WTC11 (cell line): ENCODE results near the gene GPR135. TPM values are rescaled to one million over a fixed set of nuclear protein-coding genes. Genes with fewer than 3 reads are reported as not detected.
A peak's percentile ranks its signal among the peaks of the same experiment; 100 is the strongest.

Source experiments
- ATAC-seq: fragments of 200-7000 bp; cut with Tn5 transposase; 2 replicates; pipeline ENCODE4 v1.10.0; 2021; ENCODE audit warnings: mild to moderate bottlenecking, moderate library complexity
- CTCF ChIA-PET: fragments of 300-600 bp; sonication (Branson Sonifier 250); formaldehyde crosslinking; loops from one replicate; lab custom pipeline; 2021; ENCODE audit warnings: antibody characterized with exemption; lab: Charles Lee
- POLR2A ChIA-PET: fragments of 350-600 bp; sonication (Branson Sonifier 250); formaldehyde crosslinking; loops from one replicate; lab custom pipeline; 2021; ENCODE audit warnings: antibody characterized with exemption; lab: Charles Lee
- DNase-seq: peaks from one replicate; pipeline ENCODE4 v3.0.0; 2021; ENCODE audit warnings: low spot score
- H3K27ac Mint-ChIP-seq: 2 replicates; pipeline ENCODE4 v1.8.0; 2021; ENCODE audit warnings: mixed read lengths
- H3K27me3 Mint-ChIP-seq: 2 replicates; pipeline ENCODE4 v1.8.0; 2021; ENCODE audit warnings: low read depth, mild to moderate bottlenecking, moderate library complexity, mixed read lengths
- H3K36me3 Mint-ChIP-seq: 2 replicates; pipeline ENCODE4 v1.8.0; 2021; ENCODE audit warnings: mixed read lengths
- H3K4me1 Mint-ChIP-seq: 2 replicates; pipeline ENCODE4 v1.8.0; 2022; ENCODE audit warnings: mixed read lengths
- H3K4me3 Mint-ChIP-seq: 2 replicates; pipeline ENCODE4 v1.8.0; 2021; ENCODE audit warnings: mild to moderate bottlenecking, moderate library complexity, mixed read lengths
- H3K9me3 Mint-ChIP-seq: 2 replicates; pipeline ENCODE4 v1.8.0; 2021; ENCODE audit warnings: mixed read lengths
- AFF4 ChIP-seq: sonication (generic); formaldehyde crosslinking; IDR thresholded peaks from 2 replicates; pipeline ENCODE4 v1.8.1; 2023; ENCODE audit warnings: mild to moderate bottlenecking, missing genetic modification reagents, borderline replicate concordance
- CBFB ChIP-seq: sonication (generic); formaldehyde crosslinking; IDR thresholded peaks from 2 replicates; pipeline ENCODE4 v1.8.1; 2022; ENCODE audit warnings: mild to moderate bottlenecking, low read depth, missing genetic modification reagents
- ESRRA ChIP-seq: sonication (generic); formaldehyde crosslinking; IDR thresholded peaks from 2 replicates; pipeline ENCODE4 v1.8.1; 2022; ENCODE audit warnings: mild to moderate bottlenecking, missing genetic modification reagents, borderline replicate concordance
- FOXP1 ChIP-seq: sonication (generic); formaldehyde crosslinking; IDR thresholded peaks from 2 replicates; pipeline ENCODE4 v1.8.0; 2022; ENCODE audit warnings: missing genetic modification reagents, mild to moderate bottlenecking, moderate library complexity, borderline replicate concordance
- FOXP4 ChIP-seq: sonication (generic); formaldehyde crosslinking; IDR thresholded peaks from 2 replicates; pipeline ENCODE4 v1.8.0; 2022; ENCODE audit warnings: mild to moderate bottlenecking, missing genetic modification reagents
- HMGA2 ChIP-seq: fragments of 250-450 bp; sonication (Bioruptor Pico); IDR thresholded peaks from 2 replicates; pipeline ENCODE4 v1.4.0; 2021; ENCODE audit warnings: mild to moderate bottlenecking, moderate library complexity
- NFATC4 ChIP-seq: fragments of 250-450 bp; sonication (Bioruptor Pico); IDR thresholded peaks from 2 replicates; pipeline ENCODE4 v1.9.0; 2021; ENCODE audit warnings: mild to moderate bottlenecking
- NFE2L1 ChIP-seq: sonication (generic); formaldehyde crosslinking; IDR thresholded peaks from 2 replicates; pipeline ENCODE4 v1.8.1; 2023; ENCODE audit warnings: missing genetic modification reagents
- OVOL2 ChIP-seq: fragments of 250-450 bp; sonication (Bioruptor Pico); IDR thresholded peaks from 2 replicates; pipeline ENCODE4 v1.9.0; 2021; ENCODE audit warnings: mild to moderate bottlenecking, borderline replicate concordance
- TEAD4 ChIP-seq: sonication (generic); formaldehyde crosslinking; IDR thresholded peaks from 2 replicates; pipeline ENCODE4 v1.8.0; 2022; ENCODE audit warnings: mild to moderate bottlenecking, missing genetic modification reagents
- ZNF396 ChIP-seq: fragments of 250-450 bp; sonication (Bioruptor Pico); IDR thresholded peaks from 2 replicates; pipeline ENCODE4 v1.8.0; 2021; ENCODE audit warnings: mild to moderate bottlenecking, moderate library complexity, borderline replicate concordance
- ZSCAN18 ChIP-seq: fragments of 250-450 bp; sonication (Bioruptor Pico); IDR thresholded peaks from 2 replicates; pipeline ENCODE4 v2.1.2; 2022; ENCODE audit warnings: mild to moderate bottlenecking, moderate library complexity
- total RNA-seq: library from RNA; stranded (reverse); gene quantifications from 3 replicates; pipeline ENCODE4 v1.2.3, GENCODE V29; 2021
- TF ChIP-seq, protein P1 (sequence below): sonication (generic); formaldehyde crosslinking; IDR thresholded peaks from 2 replicates; pipeline ENCODE4 v1.8.1; 2022; ENCODE audit warnings: missing genetic modification reagents, borderline replicate concordance

GPR135 gene
- total RNA-seq, 1 experiment from 2014 or later, result 1.7 TPM

DNA sequence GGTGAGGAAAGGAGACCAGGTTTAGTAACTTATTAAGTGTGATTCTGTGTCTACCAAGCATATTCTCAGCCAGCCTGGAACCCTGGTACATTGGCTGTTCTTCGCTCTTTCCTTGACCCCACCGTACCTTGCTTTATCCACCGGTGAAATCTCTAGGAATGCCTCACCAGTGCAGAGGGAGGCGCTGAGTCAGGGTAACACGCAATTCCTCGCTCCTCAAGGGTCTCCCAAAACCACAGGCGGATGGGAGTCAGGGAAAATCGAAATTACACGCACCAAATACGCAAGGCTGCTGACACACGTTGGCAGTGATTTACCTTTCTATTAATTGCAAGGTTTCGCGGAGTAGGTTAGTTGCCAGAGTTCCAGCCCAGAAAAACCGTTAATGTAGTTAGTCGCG lies 18.2 kb upstream of the GPR135 start:
- ChIA-PET CTCF (interaction anchor here (0.5 to 3.4 kb wide), 7 partner anchors 19 to 608 kb away, joined by 3 to 36 read pairs (median 4); partner anchors contain the start of genes CCDC175 and GPR135), POLR2A (interaction anchor here (0.7 to 1.7 kb wide), 3 partner anchors 18 to 766 kb away, joined by 3 to 13 read pairs (median 8); partner anchors contain the start of genes DAAM1, GPR135 and PPM1A)
- Mint-ChIP-seq H3K4me1 (peaks cover 19% of the 10 kb centered on the region), H3K27me3 (no peaks in the 10 kb centered on the region), H3K9me3 (no peaks in the 10 kb centered on the region), H3K4me3 (peak overlapping the region; percentile 83), H3K27ac (peak overlapping the region; percentile 28; the same call in 1 of the 2 replicates), H3K36me3 (peaks cover 13% of the 10 kb centered on the region)
- DNase-seq (peak; percentile 13), ATAC-seq (peak; percentile 3; the same call in 1 of the 2 replicates)
- TF ChIP-seq, protein P1, sequence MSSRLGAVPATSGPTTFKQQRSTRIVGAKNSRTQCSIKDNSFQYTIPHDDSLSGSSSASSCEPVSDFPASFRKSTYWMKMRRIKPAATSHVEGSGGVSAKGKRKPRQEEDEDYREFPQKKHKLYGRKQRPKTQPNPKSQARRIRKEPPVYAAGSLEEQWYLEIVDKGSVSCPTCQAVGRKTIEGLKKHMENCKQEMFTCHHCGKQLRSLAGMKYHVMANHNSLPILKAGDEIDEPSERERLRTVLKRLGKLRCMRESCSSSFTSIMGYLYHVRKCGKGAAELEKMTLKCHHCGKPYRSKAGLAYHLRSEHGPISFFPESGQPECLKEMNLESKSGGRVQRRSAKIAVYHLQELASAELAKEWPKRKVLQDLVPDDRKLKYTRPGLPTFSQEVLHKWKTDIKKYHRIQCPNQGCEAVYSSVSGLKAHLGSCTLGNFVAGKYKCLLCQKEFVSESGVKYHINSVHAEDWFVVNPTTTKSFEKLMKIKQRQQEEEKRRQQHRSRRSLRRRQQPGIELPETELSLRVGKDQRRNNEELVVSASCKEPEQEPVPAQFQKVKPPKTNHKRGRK (CRISPR knock-in tag), result no peak
- no peak for TF ChIP-seq TEAD4
- no peak for TF ChIP-seq OVOL2 (CRISPR knock-in tag)
- no peak for TF ChIP-seq ESRRA
- TF ChIP-seq CBFB (CRISPR knock-in tag), result no peak
- TF ChIP-seq ZNF396 (CRISPR knock-in tag), result no peak
- no peak for TF ChIP-seq ZSCAN18 (CRISPR knock-in tag)
- no peak for TF ChIP-seq FOXP4 (CRISPR knock-in tag)
- no peak for TF ChIP-seq NFATC4 (CRISPR knock-in tag)
- no peak for TF ChIP-seq HMGA2
- no peak for TF ChIP-seq AFF4 (CRISPR knock-in tag)

GRCh38 chr14:59482541-59483331 lies 17.6 kb upstream of the GPR135 start:
- Mint-ChIP-seq H3K4me1 (peaks cover 19% of the 10 kb centered on the region), H3K9me3 (no peaks in the 10 kb centered on the region), H3K36me3 (peaks cover 7% of the 10 kb centered on the region), H3K4me3 (peak overlapping the region; percentile 83), H3K27me3 (no peaks in the 10 kb centered on the region), H3K27ac (no peak overlapping the region)
- TF ChIP-seq FOXP1 (CRISPR knock-in tag) (no peak), NFE2L1 (no peak), NFATC4 (CRISPR knock-in tag) (no peak)
- ATAC-seq (no peak), DNase-seq (no peak)
- ChIA-PET POLR2A (interaction anchor here (1.1 to 1.7 kb wide), 2 partner anchors 18 to 293 kb away, joined by 3 to 8 read pairs; partner anchors contain the start of gene DAAM1), CTCF (interaction anchor here (0.5 to 3.4 kb wide), 4 partner anchors 25 to 608 kb away, joined by 3 to 36 read pairs (median 16); partner anchors contain the start of gene CCDC175)
